K562 (cell line): ENCODE results near the gene NT5DC4. TPM values are rescaled to one million over a fixed set of nuclear protein-coding genes. Genes with fewer than 3 reads are reported as not detected.
A peak's percentile ranks its signal among the peaks of the same experiment; 100 is the strongest.

Source experiments
- ATF2 ChIP-seq: sonication (generic); formaldehyde crosslinking; IDR thresholded peaks from 2 replicates; pipeline ENCODE4 v1.8.1; 2022; ENCODE audit warnings: missing genetic modification reagents
- DACH1 ChIP-seq: fragments of 450-650 bp; IDR thresholded peaks from 2 replicates; pipeline ENCODE4 v1.6.1; 2018; ENCODE audit not compliant: partially characterized antibody
- DMBX1 ChIP-seq: fragments of 250-450 bp; sonication (Bioruptor Pico); IDR thresholded peaks from 2 replicates; pipeline ENCODE4 v1.8.0; 2022; ENCODE audit warnings: inconsistent platforms, mild to moderate bottlenecking, moderate library complexity, borderline replicate concordance
- DNMT1 ChIP-seq: fragments of 450-650 bp; IDR thresholded peaks from 2 replicates; pipeline ENCODE4 v1.6.1; 2016; ENCODE audit warnings: antibody characterized with exemption, mild to moderate bottlenecking
- ELF4 ChIP-seq: fragments of 450-650 bp; formaldehyde crosslinking; IDR thresholded peaks from 2 replicates; pipeline ENCODE4 v1.4.0; 2022; ENCODE audit warnings: missing genetic modification characterization
- EZH2 ChIP-seq: IDR thresholded peaks from 2 replicates; pipeline ENCODE4 v1.6.1; 2012; ENCODE audit warnings: low read depth, mild to moderate bottlenecking, inconsistent platforms, low read length, borderline replicate concordance
- GATAD2B ChIP-seq: fragments of 450-650 bp; IDR thresholded peaks from 2 replicates; pipeline ENCODE4 v1.6.1; 2017; ENCODE audit warnings: mild to moderate bottlenecking, borderline replicate concordance
- KLF13 ChIP-seq: fragments of 450-650 bp; IDR thresholded peaks from 2 replicates; pipeline ENCODE4 v1.6.1; 2016; ENCODE audit warnings: missing genetic modification characterization, low read depth, mild to moderate bottlenecking, missing compliant biosample characterization, moderate library complexity, borderline replicate concordance
- MTA2 ChIP-seq: fragments of 450-650 bp; IDR thresholded peaks from 2 replicates; pipeline ENCODE4 v1.6.1; 2016; ENCODE audit warnings: low read depth
- MYC ChIP-seq, 2 experiments: fragments of 250-450 bp in 1 of 2; sonication (Bioruptor Pico) in 1 of 2; IDR thresholded peaks; 2 replicates each; pipeline versions ENCODE4 v1.5.1 to v1.6.1; 2012 to 2021; ENCODE audit warnings: low read depth in 2 of 2, borderline replicate concordance in 1 of 2, improper control_type of control experiment in 1 of 2, low read length in 1 of 2, mild to moderate bottlenecking in 1 of 2, moderate library complexity in 1 of 2
- SMARCA5 ChIP-seq: fragments of 450-650 bp; IDR thresholded peaks from 2 replicates; pipeline ENCODE4 v1.6.1; 2016
- SMC3 ChIP-seq: conservative IDR thresholded peaks from 2 replicates; pipeline ENCODE4 v1.6.1; 2011; ENCODE audit warnings: low read depth, low read length, improper control_type of control experiment; ENCODE audit not compliant: insufficient read depth
- SOX6 ChIP-seq: fragments of 450-650 bp; IDR thresholded peaks from 2 replicates; pipeline ENCODE4 v1.6.1; 2014; ENCODE audit warnings: mild to moderate bottlenecking
- THRA ChIP-seq: fragments of 450-650 bp; IDR thresholded peaks from 2 replicates; pipeline ENCODE4 v1.6.1; 2017; ENCODE audit warnings: mild to moderate bottlenecking, moderate library complexity
- ZNF263 ChIP-seq: sonication (generic); formaldehyde crosslinking; IDR thresholded peaks from 2 replicates; pipeline ENCODE4 v1.8.0; 2022; ENCODE audit warnings: mild to moderate bottlenecking, missing genetic modification reagents, borderline replicate concordance
- ZNF696 ChIP-seq: fragments of 250-450 bp; sonication (Bioruptor Pico); conservative IDR thresholded peaks from 2 replicates; pipeline ENCODE4 v1.4.0; 2020; ENCODE audit warnings: mild to moderate bottlenecking, moderate library complexity
- ZNF717 ChIP-seq: fragments of 250-450 bp; sonication (Bioruptor Pico); IDR thresholded peaks from 2 replicates; pipeline ENCODE4 v1.5.0; 2021
- polyA plus RNA-seq, 8 experiments: library from polyadenylated mRNA; depleted of rRNA in 4 of 8; stranded (reverse) in 5 of 8; unstranded in 3 of 8; fragments of >200 nt; fragmentation: Nextera tagmentation in 2 of 8; fragmentation: Illumina TruSeq in 1 of 8; extraction: Ambion mirVana in 2 of 8; extraction: Trizol in 1 of 8; gene quantifications; 2 replicates each; pipeline versions ENCODE4 v1.2.1 to v1.2.3, GENCODE V29; 2011 to 2014; ENCODE audit warnings: inconsistent platforms in 1 of 8, missing spikeins in 1 of 8
- total RNA-seq, 7 experiments: library from RNA; depleted of rRNA in 6 of 7; stranded (reverse); fragments of >200 nt in 6 of 7; fragmentation: Illumina TruSeq in 2 of 7; extraction: Trizol in 2 of 7; gene quantifications; 2 replicates each; pipeline versions ENCODE4 v1.2.1 to v1.2.3, GENCODE V29; 2011 to 2021; ENCODE audit warnings: low replicate concordance in 1 of 7
- TF ChIP-seq, protein P1 (sequence below): fragments of 250-450 bp; sonication (Bioruptor Pico); IDR thresholded peaks from 2 replicates; pipeline ENCODE4 v1.8.0; 2021; ENCODE audit warnings: moderate library complexity, mild to moderate bottlenecking, inconsistent platforms
- TF ChIP-seq, protein P2 (sequence below): IDR thresholded peaks from 2 replicates; pipeline ENCODE4 v1.6.1; 2012; ENCODE audit warnings: low read depth, low read length, improper control_type of control experiment, borderline replicate concordance

NT5DC4 gene
- total and polyA plus RNA-seq, 9 of the 15 experiments (the other 6 are each of a cell fraction or from before 2014, with no cell fraction given): 0.44 to 6.9 (median 2.5) TPM

- TF ChIP-seq SMC3 (no peak), MTA2 (no peak), ELF4 (CRISPR knock-in tag) (no peak), MYC (IDR thresholded peaks at IDR 0.05; ENCODE audit: low read depth, low read length) (no peak), MYC (CRISPR knock-in tag; IDR thresholded peaks at IDR 0.05; ENCODE audit: borderline replicate concordance, low read depth) (no peak), THRA (no peak), DMBX1 (CRISPR knock-in tag) (no peak), GATAD2B (no peak), ATF2 (no peak), DNMT1 (no peak), ZNF263 (CRISPR knock-in tag) (no peak), EZH2 (no peak), SOX6 (peak; percentile 65), ZNF717 (CRISPR knock-in tag) (no peak), KLF13 (peak; percentile 43; the same call in 1 of the 2 replicates), SMARCA5 (peak; percentile 13; the same call in 1 of the 2 replicates), ZNF696 (no peak), DACH1 (no peak)
- TF ChIP-seq, protein P1, sequence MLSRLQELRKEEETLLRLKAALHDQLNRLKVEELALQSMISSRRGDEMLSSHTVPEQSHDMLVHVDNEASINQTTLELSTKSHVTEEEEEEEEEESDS (CRISPR knock-in tag): no peak
- TF ChIP-seq, protein P2, sequence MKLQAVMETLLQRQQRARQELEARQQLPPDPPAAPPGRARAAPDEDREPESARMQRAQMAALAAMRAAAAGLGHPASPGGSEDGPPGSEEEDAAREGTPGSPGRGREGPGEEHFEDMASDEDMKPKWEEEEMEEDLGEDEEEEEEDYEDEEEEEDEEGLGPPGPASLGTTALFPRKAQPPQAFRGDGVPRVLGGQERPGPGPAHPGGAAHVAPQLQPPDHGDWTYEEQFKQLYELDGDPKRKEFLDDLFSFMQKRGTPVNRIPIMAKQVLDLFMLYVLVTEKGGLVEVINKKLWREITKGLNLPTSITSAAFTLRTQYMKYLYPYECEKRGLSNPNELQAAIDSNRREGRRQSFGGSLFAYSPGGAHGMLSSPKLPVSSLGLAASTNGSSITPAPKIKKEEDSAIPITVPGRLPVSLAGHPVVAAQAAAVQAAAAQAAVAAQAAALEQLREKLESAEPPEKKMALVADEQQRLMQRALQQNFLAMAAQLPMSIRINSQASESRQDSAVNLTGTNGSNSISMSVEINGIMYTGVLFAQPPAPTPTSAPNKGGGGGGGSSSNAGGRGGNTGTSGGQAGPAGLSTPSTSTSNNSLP: 0 out of 2 replicates have a peak, but pooled peaks have one; percentile 15
These were observed 63.7 kb downstream of the NT5DC4 start, which contains the start of gene IL1A (continued) for GRCh38 chr2:112784199-112785189.
